Activated CD4-positive, CD25-positive, alpha-beta regulatory T cell treated with anti-CD3 and anti-CD28 coated beads, Interleukin-2, amount 50 U/mL, for 72 hours (primary cell): ENCODE results near the gene PALM.
"Not testable (repeated sequence)": the region's sequence is repeated elsewhere in the genome, so short reads cannot be mapped to it uniquely, and the experiment has no call there.

Experiments used
- DNase-seq: peaks from one replicate; pipeline ENCODE4 v3.0.0; 2021

The PALM gene

DNA sequence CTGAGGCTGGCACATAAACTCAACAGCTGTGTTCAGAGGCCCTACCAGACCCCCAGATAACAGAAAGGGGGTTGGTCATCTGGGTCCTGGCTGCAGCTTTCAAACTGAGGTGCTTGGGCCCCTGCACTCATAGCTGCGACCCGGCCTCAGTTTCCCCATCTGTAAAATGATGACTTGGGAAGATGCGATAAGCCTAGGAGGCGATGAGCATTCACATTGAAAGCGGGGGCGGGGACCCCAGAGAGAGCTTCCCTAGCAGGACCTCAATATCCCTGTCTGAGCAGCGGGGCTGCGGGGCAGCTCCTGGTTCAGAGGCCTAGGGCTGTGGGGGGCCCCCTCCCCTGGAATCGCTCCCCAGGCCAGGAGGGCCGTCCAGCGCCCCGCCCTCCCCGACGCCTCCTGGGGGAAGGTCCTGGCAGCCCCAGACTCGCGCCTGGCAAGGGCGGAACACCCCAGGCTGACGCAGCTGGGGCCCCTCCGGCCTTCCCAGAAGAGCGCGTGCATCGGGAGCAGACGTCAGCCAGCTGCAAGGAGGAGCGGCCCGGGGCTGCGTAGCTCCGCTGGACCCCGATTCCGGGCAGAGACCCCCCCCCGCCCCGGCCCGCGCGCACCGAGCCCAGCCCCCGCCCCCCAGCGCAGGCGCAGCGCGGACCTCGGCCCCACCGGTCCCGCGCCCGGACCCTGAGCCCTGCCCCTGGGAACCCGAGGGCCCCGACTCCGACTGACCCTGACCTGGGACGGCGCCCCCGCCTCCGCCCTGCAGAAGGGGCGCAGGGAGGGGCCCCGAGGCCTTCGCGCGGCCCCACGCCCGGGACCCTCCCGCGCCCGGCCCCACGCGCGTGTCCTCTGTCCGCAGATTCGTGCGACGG is 29.1 kb upstream of the PALM start:
- DNase-seq, result peak; percentile 53

DNA sequence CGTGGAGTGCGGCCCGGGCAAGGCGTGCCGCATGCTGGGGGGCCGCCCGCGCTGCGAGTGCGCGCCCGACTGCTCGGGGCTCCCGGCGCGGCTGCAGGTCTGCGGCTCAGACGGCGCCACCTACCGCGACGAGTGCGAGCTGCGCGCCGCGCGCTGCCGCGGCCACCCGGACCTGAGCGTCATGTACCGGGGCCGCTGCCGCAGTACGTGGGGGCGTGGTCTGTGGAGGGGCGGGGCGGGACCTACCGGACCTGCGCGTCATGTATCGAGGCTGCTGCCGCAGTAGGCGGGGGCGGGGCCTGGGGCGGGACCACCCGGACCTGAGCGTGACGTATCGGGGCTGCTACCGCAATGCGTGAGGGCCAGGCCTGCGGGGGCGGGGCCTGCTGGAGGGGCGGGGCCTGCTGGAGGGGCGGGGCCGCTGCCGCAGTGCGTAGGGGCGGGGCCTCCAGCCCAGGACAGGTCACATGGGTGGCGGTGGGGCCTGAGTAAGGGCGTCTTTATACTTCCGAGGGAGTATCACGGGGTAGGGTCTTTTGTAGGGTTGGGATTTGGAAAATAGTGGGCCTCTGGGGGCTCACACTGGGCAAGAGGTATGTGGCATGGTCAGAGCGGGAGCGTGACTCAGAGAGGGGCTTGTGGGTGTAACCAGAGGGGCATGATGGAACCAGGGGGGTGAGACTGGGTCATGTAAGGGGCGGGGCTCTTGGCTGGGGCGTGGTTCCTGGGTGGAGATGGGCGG is 28.3 kb upstream of the PALM start:
- DNase-seq, result peak; percentile 97

DNA sequence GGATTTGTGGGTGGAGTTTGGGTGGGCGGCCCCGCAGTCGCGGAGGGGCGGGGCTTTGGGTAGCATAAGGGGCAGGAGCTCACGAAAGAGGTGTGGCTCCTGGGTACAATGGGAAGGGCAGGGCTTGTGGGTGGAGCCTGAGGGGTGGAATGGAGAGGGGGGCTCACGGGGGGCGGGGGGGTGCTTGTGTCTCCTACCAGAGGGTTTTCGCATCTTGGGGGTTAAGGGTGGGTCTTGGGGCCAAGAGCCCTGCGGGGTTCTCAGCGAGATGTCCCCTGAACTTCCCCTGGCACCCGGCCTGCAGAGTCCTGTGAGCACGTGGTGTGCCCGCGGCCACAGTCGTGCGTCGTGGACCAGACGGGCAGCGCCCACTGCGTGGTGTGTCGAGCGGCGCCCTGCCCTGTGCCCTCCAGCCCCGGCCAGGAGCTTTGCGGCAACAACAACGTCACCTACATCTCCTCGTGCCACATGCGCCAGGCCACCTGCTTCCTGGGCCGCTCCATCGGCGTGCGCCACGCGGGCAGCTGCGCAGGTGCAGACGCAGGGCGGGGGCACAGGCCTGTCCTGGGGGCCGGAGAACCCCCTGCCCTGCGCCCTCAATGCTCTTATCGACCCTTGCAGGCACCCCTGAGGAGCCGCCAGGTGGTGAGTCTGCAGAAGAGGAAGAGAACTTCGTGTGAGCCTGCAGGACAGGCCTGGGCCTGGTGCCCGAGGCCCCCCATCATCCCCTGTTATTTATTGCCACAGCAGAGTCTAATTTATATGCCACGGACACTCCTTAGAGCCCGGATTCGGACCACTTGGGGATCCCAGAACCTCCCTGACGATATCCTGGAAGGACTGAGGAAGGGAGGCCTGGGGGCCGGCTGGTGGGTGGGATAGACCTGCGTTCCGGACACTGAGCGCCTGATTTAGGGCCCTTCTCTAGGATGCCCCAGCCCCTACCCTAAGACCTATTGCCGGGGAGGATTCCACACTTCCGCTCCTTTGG is 27.4 kb upstream of the PALM start:
- no peak for DNase-seq

DNA sequence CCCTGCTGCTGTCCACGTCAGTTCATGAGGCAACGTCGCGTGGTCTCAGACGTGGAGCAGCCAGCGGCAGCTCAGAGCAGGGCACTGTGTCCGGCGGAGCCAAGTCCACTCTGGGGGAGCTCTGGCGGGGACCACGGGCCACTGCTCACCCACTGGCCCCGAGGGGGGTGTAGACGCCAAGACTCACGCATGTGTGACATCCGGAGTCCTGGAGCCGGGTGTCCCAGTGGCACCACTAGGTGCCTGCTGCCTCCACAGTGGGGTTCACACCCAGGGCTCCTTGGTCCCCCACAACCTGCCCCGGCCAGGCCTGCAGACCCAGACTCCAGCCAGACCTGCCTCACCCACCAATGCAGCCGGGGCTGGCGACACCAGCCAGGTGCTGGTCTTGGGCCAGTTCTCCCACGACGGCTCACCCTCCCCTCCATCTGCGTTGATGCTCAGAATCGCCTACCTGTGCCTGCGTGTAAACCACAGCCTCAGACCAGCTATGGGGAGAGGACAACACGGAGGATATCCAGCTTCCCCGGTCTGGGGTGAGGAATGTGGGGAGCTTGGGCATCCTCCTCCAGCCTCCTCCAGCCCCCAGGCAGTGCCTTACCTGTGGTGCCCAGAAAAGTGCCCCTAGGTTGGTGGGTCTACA is 25.9 kb upstream of the PALM start:
- no peak for DNase-seq

DNA sequence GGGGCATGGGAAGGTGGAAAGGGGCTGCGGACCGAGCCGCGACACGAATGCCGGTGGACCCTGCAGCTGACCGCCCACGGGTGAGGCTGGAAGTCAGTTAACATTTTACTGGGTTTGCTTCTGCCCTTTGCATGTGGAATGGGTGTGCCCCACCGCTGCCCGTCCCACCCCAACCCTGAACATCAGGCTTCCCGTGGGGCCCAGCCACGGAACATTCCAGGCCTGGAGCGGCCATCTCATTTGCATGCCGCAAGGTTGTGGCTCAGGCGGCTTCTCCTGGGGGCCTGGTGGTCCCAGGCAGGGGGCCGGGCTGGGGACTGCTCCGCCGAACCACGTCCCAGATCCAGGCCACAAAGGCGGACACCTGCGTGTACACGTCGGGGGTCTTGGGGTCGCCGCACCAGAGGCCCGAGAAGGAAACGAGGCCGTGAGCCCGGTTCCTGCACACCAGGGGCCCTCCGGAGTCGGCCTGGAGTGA is 23.2 kb upstream of the PALM start:
- no peak for DNase-seq

DNA sequence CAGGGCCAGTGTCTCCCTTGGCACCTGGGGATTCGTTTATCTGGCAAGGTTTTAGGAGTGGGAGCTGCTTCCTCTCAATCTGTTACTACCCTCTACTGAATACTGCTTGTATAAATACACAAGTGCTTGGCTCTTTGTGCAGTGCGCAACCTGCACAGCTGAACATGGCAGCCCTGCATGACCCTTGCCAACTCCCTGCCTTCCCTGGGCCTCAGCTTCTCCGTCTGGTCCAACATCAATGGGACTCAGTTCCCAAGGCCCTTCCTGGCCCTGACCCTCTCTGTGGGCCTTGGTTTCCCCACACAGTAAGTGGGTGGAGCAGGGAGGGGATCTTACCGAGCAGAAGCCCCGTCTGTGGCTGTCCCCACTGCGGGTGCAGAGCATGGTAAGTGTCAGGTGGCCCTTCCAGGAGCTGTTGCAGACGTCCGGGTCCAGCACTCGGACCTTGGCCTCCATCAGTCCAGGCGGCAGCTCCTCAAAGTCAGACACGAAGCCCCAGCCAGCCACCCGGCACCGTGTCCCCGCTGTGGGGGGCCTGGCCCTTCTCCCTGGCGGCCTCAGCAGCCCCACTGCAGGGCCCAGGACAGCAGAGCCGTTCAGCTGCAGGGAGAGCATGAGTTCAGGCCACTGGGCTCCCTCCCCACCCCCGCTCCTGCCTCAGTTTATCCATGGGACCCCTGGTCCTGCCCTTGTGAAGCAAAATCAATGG is 22.0 kb upstream of the PALM start:
- DNase-seq, result no peak

DNA sequence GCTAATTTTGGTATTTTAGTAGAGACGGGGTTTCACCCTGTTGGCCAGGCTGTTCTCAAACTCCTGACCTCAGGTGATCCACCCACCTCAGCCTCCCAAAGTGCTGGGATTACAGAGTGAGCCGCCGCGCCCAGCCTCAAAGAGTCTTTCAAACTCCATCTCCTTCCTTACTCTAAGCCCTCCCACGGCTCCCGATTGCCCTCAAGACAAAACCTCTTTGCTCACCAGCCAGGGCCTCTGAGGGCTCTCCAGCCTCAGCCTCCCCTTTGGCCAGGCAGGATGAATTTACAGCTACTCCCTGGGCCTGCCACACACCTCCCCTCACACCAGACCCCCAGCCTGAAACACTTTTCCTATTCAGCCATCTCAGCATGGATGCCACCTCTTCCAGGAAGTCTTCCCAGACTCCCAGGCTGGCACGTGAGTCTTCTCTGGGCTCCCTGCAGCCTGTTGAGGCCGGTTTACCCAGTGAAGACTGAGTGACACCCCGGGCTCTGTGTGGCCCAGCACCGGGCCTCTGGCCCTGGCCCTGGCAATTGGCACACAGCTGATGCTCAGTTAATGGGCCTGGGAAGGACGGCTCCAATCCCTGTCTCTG is 21.1 kb upstream of the PALM start:
- DNase-seq, result no peak

DNA sequence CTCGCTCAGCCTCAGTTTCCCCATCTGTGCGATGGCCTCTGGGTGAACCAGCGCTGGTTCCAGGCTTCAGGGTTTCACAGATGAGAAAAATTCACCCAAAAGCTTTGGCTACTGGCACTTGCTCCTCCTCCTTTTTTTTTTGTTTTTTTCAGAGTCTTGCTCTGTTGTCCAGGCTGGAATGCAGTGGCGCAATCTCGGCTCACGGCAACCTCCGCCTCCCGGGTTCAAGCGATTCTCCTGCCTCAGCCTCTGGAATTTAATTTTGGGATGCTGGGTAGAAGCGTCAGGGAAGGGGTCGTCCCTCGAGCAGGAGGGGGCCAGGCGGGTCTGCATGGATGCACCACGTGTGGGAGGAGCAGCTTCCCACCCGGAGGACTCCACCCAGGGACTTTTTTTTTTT is 20.5 kb upstream of the PALM start:
- DNase-seq, result no peak

DNA sequence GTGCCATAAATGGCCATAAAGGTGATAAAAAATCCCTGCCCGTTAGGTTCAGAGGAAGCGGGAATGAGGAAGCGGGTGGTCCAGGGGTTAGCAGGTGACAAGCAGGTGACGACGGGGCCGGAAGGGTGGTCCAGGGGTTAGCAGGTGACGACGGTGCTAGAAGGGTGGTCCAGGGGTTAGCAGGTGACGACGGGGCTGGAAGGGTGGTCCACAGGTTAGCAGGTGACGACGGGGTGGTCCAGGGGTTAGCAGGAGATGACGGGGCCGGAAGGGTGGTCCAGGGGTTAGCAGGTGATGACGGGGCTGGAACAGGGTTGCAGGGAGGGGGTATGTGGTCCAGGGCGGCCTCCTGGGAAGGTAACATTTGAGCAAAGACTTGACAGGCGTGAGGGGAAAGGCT is 19.7 kb upstream of the PALM start:
- no peak for DNase-seq

DNA sequence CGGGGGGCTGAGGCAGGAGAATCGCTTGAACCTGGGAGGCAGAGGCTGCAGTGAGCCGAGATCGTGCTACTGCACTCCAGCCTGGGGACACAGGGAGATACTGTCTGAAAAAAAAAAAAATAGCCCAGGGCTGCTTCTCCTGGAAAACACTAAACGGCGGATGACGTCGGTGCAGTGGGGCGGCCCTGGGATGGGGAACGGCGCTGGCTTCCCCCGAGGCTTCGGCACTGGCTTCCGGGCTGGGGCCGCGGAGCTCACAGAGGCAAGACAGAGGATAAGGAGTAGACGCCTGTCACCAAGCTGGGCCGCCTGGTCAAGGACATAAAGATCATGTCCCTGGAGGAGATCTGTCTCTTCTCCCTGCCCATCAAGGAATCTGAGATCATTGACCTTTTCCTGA is 18.5 kb upstream of the PALM start:
- no peak for DNase-seq

DNA sequence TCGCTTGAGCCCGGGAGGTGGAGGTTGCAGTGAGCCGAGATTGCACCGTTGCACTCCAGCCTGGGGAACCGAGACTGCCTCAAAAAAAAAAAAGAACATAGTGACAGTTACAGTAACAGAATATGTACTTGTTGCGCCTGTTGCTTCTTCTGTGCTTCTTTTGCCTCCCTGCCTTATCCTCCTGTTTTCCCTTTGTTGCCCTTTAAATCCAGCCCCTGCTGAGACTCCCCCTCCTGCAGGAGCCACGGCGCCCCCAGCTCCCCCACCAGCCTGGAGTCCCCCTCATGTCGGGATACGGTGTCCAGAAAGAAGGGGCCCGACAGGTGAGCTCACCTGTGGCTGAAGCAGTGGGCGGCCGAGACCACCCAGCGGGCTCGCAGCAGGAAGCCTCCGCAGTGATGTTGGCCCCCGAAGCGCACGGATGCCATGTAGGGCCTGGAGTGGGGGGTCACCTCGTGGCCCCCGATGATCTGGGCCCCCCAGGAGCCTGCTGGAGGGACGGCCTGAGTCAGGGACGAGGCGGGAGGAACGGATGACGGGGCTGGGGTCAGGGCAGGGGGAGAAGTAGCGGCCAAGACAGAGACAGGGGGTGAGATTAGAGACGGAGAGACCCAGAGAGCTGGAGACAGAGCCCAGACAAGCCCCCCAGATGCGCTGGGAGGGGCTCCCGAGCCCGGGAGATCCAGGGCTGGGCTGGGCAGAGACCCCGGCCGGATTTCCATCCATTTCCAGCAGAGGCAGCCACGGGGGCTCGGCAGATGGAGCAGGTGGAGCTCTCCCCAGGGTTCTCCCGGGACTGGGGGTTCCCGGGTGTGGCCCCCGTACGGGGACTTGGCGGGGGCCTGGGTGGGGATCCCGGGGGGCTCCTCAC is 14.0 kb upstream of the PALM start:
- no peak for DNase-seq

DNA sequence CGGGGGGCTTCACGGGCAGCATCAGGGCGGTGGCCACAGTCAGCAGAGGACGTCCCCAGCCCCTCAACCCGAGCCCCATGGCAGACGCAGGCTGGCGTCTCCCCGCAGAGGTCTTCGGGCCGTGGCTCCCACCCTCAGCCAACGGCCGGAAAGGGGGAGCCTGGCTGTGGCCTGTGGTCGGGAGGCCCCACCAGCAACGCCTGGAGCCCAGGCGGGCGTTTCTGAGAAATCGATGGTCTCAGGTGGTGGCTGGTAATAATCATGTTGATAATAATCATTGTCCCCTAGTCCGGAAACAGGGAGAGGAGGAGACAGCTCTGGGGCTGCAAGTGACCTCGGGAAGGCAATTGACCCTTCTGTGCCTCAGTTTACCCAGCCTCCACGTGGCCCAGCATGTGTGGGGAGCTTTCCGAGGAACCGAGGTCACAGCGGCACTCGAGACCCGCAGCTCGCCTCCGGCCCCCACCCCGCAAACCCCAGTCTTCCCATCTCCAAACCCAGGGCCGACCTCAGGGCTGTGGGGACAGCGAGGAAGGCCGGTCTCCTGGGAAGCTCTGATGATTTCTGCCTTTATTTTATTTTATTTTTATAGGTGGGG is 13.3 kb upstream of the PALM start, which contains the start of gene PRSS57:
Gene PRSS57, minus strand, starts transcription at position 101 of the 598 bp plus-strand sequence. Its CDS starts 22 bp downstream, at position 79.
- DNase-seq, result no peak

DNA sequence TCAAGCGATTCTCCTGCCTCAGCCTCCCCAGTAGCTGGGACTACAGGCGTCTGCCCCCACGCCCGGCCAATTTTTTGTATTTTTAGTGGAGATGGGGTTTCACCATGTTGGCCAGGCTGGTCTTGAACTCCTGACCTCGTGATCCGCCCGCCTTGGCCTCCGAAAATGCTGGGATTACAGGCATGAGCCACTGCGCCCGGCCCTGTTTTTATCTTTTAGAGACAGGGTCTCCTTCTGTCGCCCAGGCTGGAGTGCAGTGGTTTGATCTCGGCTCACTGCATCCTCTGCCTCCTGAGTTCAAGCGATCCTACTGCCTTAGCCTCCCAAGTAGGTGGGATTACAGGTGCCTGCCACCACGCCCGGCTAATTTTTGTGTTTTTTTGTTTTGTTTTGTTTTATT is 10.2 kb upstream of the PALM start:
- DNase-seq, result not testable (repeated sequence)

DNA sequence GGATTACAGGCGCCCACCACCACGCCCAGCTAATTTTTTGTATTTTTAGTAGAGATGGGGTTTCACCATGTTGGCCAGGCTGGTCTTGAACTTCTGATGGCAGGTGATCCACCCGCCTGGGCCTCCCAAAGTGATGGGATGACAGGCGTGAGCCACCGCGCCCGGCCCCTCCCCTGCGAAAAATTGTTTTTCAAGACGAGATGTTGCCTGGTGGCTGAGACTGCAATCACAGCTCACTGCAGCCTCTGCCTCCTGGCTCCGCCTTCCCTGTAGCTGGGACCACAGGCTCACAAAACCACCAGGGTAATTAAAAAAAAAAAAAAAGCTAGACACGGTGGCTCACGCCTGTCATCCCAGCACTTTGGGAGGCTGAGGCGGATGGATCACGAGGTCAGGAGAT is 8.8 kb upstream of the PALM start:
- not testable (repeated sequence) for DNase-seq

DNA sequence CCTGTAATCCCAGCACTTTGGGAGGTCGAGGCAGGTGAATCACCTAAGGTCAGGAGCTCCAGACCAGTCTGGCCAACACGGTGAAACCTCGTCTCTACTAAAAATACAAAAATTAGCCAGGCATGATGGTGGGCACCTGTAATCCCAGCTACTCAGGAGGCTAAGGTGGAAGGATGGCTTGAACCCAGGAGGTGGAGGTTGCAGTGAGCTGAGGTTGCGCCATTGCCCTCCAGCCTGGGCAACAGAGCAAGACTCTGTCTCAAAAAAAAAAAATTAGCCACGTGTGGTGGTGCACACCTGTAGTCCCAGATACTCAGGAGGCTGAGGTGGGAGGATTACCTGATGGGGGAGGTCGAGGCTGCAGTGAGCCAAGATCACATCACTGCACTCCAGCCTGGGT is 5.9 kb upstream of the PALM start:
- not testable (repeated sequence) for DNase-seq

DNA sequence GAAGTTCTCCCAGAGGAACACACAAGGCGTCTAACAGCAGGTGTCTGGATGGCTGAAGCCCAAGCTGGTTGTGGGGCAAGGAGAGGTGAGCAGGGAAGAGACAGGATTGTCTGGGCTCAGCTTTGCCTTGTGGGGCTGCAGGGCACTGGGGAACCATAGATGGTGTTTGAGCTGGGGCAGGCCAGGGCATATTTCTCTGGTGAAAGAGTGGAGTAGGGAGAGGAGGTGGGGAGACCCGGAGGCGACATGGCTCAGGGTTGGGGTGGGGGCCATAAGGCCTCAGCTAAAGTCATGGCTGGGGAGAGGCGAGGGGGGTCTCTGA is 5.4 kb upstream of the PALM start:
- no peak for DNase-seq

DNA sequence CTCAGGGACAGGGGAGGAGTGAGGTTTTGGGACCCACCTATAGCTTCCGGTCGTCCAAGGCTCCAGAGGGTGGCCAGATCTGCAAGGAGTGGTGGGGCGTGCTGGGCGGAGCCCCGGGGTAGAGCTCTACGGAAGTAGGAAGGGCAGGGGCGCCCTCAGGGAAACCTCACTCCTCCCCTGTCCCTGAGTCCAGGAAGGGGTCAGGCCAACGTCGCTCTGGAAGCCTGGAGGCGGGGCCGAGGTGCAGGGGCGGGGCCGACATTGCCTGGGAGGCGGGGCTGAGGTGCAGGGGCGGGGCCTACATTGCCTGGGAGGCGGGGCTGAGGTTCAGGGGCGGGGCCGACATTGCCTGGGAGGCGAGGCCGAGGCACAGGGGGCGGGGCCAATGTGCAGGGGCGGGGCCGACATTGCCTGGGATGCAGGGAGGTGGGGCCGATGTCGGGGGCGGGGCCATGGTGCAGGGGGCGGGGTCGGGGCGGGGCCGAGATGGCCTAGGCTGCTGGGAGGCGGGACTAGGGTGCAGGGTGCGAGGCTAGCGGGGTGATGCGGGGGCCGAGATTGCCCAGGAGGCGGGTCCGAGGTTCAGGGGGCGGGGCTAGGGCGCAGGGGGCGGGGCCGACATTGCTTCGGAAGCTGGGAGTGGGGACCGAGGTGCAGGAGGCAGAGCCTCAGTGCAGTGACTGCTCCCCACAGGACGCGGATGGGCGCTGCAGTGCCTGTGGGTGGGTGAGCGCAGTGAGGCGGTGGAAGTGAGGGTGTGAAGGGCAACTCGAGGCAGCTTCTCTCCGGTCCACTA is 4.9 kb upstream of the PALM start:
- DNase-seq, result peak; percentile 72

DNA sequence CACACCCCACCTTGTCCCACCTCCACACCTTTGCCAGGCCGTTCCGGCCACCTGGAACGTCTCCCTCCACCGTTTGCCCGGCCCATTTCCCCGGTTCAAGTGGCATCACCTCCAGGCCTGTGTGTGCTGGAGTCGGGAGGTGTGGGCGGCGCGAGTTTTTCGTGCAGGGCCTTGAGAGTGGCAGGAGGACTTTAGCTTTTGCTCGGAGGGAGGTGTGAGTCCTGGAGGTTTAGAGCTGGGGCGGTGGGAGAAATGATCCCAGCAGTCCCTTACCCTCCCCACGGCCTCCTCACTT is 4.3 kb upstream of the PALM start:
- no peak for DNase-seq
